RWPE2 (cell line): ENCODE data around the gene ACTRT3.
A peak's percentile ranks its signal among the peaks of the same experiment; 100 is the strongest.

Experiments used
- ATAC-seq: fragments of 200-7000 bp; cut with Tn5 transposase; 3 replicates; pipeline ENCODE4 v1.9.1; 2021; ENCODE audit warnings: low read depth
- DNase-seq: peaks from one replicate; pipeline ENCODE4 v3.0.0-alpha.2; 2020; ENCODE audit warnings: low spot score
- H3K27ac ChIP-seq: fragments of 450-650 bp; 2 replicates; pipeline ENCODE4 v1.5.1; 2017; ENCODE audit warnings: mild to moderate bottlenecking; ENCODE audit not compliant: poor library complexity, severe bottlenecking
- H3K27me3 ChIP-seq: fragments of 250-450 bp; sonication (Bioruptor Pico); 2 replicates; pipeline ENCODE4 v1.5.1; 2021; ENCODE audit warnings: mild to moderate bottlenecking, moderate library complexity; ENCODE audit not compliant: insufficient read depth, poor library complexity, severe bottlenecking
- H3K36me3 ChIP-seq: fragments of 250-450 bp; sonication (Bioruptor Pico); 2 replicates; pipeline ENCODE4 v1.5.1; 2020; ENCODE audit warnings: low read depth, mild to moderate bottlenecking, moderate library complexity
- H3K4me1 ChIP-seq: fragments of 250-450 bp; sonication (Bioruptor Pico); 2 replicates; pipeline ENCODE4 v1.5.1; 2021; ENCODE audit warnings: mild to moderate bottlenecking, moderate library complexity; ENCODE audit not compliant: insufficient read depth, poor library complexity, severe bottlenecking
- H3K4me3 ChIP-seq: fragments of 250-450 bp; sonication (Bioruptor Pico); 2 replicates; pipeline ENCODE4 v1.5.1; 2021; ENCODE audit warnings: mild to moderate bottlenecking, moderate library complexity; ENCODE audit not compliant: severe bottlenecking
- H3K9me3 ChIP-seq: fragments of 250-450 bp; sonication (Bioruptor Pico); 2 replicates; pipeline ENCODE4 v1.5.1; 2021; ENCODE audit warnings: mild to moderate bottlenecking, moderate library complexity; ENCODE audit not compliant: severe bottlenecking
- TF ChIP-seq, protein P1 (sequence below): fragments of 450-650 bp; IDR thresholded peaks from one replicate; pipeline ENCODE4 v1.5.1; 2017; ENCODE audit warnings: mild to moderate bottlenecking, moderate library complexity; ENCODE audit not compliant: poor library complexity, severe bottlenecking

ACTRT3 gene

DNA sequence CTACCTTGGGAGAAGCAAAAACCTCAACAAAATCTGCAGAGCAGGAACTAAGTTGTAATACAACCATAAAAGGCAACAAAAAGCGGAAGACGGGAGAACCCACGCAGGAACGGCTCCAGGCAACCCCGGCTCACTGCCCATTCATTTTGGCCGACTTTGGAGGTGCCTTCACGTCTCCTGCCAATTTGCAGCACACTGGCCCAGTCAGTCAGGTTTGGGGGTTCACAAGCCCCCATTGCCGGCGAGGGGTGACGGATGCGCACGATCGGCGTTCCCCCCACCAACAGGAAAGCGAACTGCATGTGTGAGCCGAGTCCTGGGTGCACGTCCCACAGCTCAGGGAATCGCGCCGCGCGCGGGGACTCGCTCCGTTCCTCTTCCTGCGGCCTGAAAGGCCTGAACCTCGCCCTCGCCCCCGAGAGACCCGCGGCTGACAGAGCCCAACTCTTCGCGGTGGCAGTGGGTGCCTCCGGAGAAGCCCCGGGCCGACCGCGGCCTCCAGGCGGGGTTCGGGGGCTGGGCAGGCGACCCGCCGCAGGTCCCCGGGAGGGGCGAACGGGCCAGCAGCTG is 5.0 kb downstream of the ACTRT3 start:
- Histone ChIP-seq H3K4me1 (peaks cover 9% of the 10 kb centered on the region), H3K36me3 (no peaks in the 10 kb centered on the region), H3K4me3 (peak overlapping the region; percentile 53), H3K9me3 (peaks cover 3% of the 10 kb centered on the region), H3K27ac (peak overlapping the region; percentile 80), H3K27me3 (no peaks in the 10 kb centered on the region)
- ATAC-seq (peak; percentile 24), DNase-seq (peak; percentile 58)
- TF ChIP-seq, protein P1, sequence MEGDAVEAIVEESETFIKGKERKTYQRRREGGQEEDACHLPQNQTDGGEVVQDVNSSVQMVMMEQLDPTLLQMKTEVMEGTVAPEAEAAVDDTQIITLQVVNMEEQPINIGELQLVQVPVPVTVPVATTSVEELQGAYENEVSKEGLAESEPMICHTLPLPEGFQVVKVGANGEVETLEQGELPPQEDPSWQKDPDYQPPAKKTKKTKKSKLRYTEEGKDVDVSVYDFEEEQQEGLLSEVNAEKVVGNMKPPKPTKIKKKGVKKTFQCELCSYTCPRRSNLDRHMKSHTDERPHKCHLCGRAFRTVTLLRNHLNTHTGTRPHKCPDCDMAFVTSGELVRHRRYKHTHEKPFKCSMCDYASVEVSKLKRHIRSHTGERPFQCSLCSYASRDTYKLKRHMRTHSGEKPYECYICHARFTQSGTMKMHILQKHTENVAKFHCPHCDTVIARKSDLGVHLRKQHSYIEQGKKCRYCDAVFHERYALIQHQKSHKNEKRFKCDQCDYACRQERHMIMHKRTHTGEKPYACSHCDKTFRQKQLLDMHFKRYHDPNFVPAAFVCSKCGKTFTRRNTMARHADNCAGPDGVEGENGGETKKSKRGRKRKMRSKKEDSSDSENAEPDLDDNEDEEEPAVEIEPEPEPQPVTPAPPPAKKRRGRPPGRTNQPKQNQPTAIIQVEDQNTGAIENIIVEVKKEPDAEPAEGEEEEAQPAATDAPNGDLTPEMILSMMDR, result no peak

DNA sequence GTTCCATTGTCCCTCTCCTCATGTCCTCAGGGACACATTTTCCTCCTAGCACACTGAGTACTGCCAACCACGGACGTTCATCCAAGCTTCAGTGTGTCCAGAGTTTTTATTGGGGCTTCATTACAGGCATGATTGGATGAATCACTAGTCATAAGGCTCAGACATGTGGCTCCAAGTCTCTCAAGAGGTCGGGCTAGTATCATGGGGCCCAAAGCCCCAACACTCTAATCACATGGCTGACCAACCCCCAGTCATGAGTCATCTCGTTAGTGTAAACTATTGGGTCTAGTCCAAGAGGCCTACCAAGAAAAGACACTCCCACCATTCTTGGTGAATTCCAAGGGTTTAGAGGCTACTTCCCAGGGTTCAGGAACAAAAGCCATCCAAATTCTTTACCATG is 8.9 kb downstream of the ACTRT3 start:
- peak overlapping the region; percentile 75 for H3K27ac ChIP-seq
- peaks cover 3% of the 10 kb centered on the region for H3K9me3 ChIP-seq
- H3K27me3 ChIP-seq, result no peaks in the 10 kb centered on the region
- TF ChIP-seq, protein P1, result no peak
- H3K4me3 ChIP-seq, result no peak overlapping the region
- DNase-seq (no peak), ATAC-seq (no peak)
- peaks cover 21% of the 10 kb centered on the region for H3K4me1 ChIP-seq
- H3K36me3 ChIP-seq, result no peaks in the 10 kb centered on the region

DNA sequence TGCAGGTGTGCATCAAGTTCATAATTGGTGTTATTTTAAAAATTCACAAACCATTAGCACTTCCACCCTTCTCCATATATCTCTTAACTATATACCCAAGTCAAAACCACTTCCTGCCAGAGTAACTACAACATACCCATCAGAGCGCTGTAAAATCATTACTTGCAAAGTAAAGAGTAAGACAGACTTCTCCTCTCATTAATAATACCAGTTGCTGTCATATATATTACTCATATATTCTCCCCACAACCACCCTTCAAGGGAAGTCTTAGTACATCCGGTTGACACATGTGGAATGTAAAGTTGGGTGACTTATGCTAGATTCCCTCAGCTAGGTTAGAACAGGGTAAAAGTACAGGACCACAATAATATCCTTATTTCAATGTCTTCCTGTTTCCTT is 10.1 kb downstream of the ACTRT3 start:
- Histone ChIP-seq H3K27ac (peak overlapping the region; percentile 75), H3K4me3 (no peak overlapping the region), H3K36me3 (no peaks in the 10 kb centered on the region), H3K27me3 (no peaks in the 10 kb centered on the region), H3K4me1 (peaks cover 31% of the 10 kb centered on the region), H3K9me3 (peaks cover 3% of the 10 kb centered on the region)
- TF ChIP-seq, protein P1, result no peak
- ATAC-seq (peak; percentile 90), DNase-seq (no peak)

DNA sequence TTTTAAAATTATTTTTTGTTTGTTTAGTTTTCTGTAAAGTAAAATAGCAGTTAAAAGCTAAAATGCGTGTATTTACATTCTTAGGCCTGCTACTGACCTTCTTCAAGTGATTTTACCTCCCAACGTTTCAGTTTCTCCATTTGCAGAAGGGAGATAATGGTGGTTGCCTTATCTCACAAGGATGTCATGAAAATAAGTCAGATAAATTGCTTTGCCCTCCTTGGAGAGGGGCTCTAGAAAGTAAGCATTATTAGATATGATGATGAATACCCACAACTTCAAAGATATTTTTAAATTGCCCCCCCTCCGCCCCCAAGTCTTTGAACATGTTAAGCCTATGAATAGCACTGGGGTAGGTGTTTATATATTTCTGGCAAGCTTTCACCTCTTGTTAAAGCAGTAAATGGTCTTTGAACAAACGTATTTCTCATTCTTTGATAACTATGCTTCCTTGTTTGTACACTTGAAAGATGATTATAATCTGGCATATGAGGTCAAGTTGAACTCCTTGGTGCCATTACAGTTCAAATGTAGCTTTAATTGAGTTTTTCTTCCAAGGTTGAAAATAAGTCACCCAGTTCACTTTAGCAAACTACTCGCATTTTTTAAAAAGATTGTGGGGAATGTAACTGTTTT is 10.9 kb downstream of the ACTRT3 start:
- no peaks in the 10 kb centered on the region for H3K36me3 ChIP-seq
- H3K27ac ChIP-seq, result peak overlapping the region; percentile 75
- no peaks in the 10 kb centered on the region for H3K27me3 ChIP-seq
- no peak overlapping the region for H3K4me3 ChIP-seq
- DNase-seq, result no peak
- no peak for ATAC-seq
- TF ChIP-seq, protein P1, result no peak
- H3K9me3 ChIP-seq, result peaks cover 3% of the 10 kb centered on the region
- peaks cover 26% of the 10 kb centered on the region for H3K4me1 ChIP-seq

GRCh38 chr3:169755488-169755887 is 13.9 kb downstream of the ACTRT3 start:
- ATAC-seq (peak; percentile 32; the same call in 2 of the 3 replicates), DNase-seq (no peak)
- no peaks in the 10 kb centered on the region for H3K27me3 ChIP-seq
- peaks cover 3% of the 10 kb centered on the region for H3K9me3 ChIP-seq
- TF ChIP-seq, protein P1, result no peak
- no peak overlapping the region for H3K4me3 ChIP-seq
- H3K36me3 ChIP-seq, result no peaks in the 10 kb centered on the region
- peaks cover 26% of the 10 kb centered on the region for H3K4me1 ChIP-seq
- H3K27ac ChIP-seq, result peak overlapping the region; percentile 26
